AG09309 (cell line): Measurements from ENCODE around the gene OR2T11.
"Not testable (repeated sequence)": the region's sequence is repeated elsewhere in the genome, so short reads cannot be mapped to it uniquely, and the experiment has no call there.

Experiments used
- DNase-seq: peaks from one replicate; pipeline ENCODE4 v3.0.0-alpha.2; 2010; ENCODE audit warnings: low read depth
- H3K4me3 ChIP-seq: 2 replicates; pipeline ENCODE4 v1.5.1; 2011; ENCODE audit warnings: mild to moderate bottlenecking, low read depth, low read length, moderate library complexity; ENCODE audit not compliant: control insufficient read depth
- CTCF ChIP-seq: IDR thresholded peaks from 2 replicates; pipeline ENCODE4 v1.5.1; 2011; ENCODE audit warnings: mild to moderate bottlenecking, low read depth, low read length, inconsistent platforms; ENCODE audit not compliant: insufficient read depth, control insufficient read depth; ENCODE audit errors: missing control alignments

The OR2T11 gene

GRCh38 chr1:248634991-248635390 is at the start of gene OR2T11:
TSS of gene OR2T11 (minus strand) at chr1:248635091. CDS start at chr1:248627128, 7,963 bp downstream.
- not testable (repeated sequence) for DNase-seq, H3K4me3 ChIP-seq

- TF ChIP-seq CTCF = no peak
- no peak for DNase-seq
- H3K4me3 ChIP-seq = no peak overlapping the region
Measured at GRCh38 chr1:248681651-248682050, 46.8 kb upstream of the OR2T11 start.

- TF ChIP-seq CTCF = no peak
- H3K4me3 ChIP-seq = no peak overlapping the region
- no peak for DNase-seq
Measured at GRCh38 chr1:248670003-248670402, 35.1 kb upstream of the OR2T11 start.

GRCh38 chr1:248663453-248664328 is 28.8 kb upstream of the OR2T11 start:
- H3K4me3 ChIP-seq, DNase-seq: not testable (repeated sequence)

- not testable (repeated sequence) for H3K4me3 ChIP-seq, DNase-seq
Measured at GRCh38 chr1:248656797-248657196, 21.9 kb upstream of the OR2T11 start.

GRCh38 chr1:248655354-248655753 is 20.5 kb upstream of the OR2T11 start, which contains the start of gene OR2T27:
TSS of gene OR2T27 (minus strand) at chr1:248655528. CDS start at chr1:248650884, 4,644 bp downstream.
- not testable (repeated sequence) for DNase-seq, H3K4me3 ChIP-seq

- DNase-seq, H3K4me3 ChIP-seq: not testable (repeated sequence)
Measured at GRCh38 chr1:248648770-248649536, 14.1 kb upstream of the OR2T11 start.

GRCh38 chr1:248645178-248645577 is 10.3 kb upstream of the OR2T11 start, which contains the start of gene OR2T35:
TSS of gene OR2T35 (minus strand) at chr1:248645278. CDS start at chr1:248639258, 6,020 bp downstream.
- not testable (repeated sequence) for DNase-seq

GRCh38 chr1:248642971-248643651 is 8.2 kb upstream of the OR2T11 start:
- not testable (repeated sequence) for H3K4me3 ChIP-seq, DNase-seq

More at GRCh38 chr1:248645178-248645577, 10.3 kb upstream of the OR2T11 start, which contains the start of gene OR2T35:
- not testable (repeated sequence) for H3K4me3 ChIP-seq

- DNase-seq, H3K4me3 ChIP-seq: not testable (repeated sequence)
Measured at GRCh38 chr1:248641583-248641982, 6.7 kb upstream of the OR2T11 start.

- not testable (repeated sequence) for H3K4me3 ChIP-seq, DNase-seq
Measured at GRCh38 chr1:248640906-248641305, 6.0 kb upstream of the OR2T11 start.

GRCh38 chr1:248639652-248640051 is 4.8 kb upstream of the OR2T11 start:
- not testable (repeated sequence) for DNase-seq, H3K4me3 ChIP-seq

GRCh38 chr1:248636612-248637011 is 1.7 kb upstream of the OR2T11 start:
- H3K4me3 ChIP-seq, DNase-seq: not testable (repeated sequence)
